Central memory CD8-positive, alpha-beta T cell (primary cell): ENCODE results near the gene KISS1R.
A peak's percentile ranks its signal among the peaks of the same experiment; 100 is the strongest.

Experiments
- ATAC-seq: fragments of 150-1000 bp; cut with Tn5 transposase; replicated peaks from 2 replicates; pipeline ENCODE4 v1.10.0; 2022; ENCODE audit warnings: mild to moderate bottlenecking, moderate FRiP score, moderate number of reproducible peaks; ENCODE audit not compliant: poor library complexity, severe bottlenecking; ENCODE audit errors: extremely low read depth
- DNase-seq, 2 donors: peaks; one replicate each; pipeline ENCODE4 v3.0.0; 2021; ENCODE audit warnings: low spot score in 2 of 2
- H3K27ac Mint-ChIP-seq: one replicate; pipeline ENCODE4 v1.8.0; 2022; ENCODE audit warnings: low read depth, mild to moderate bottlenecking, moderate library complexity, mixed read lengths
- H3K27me3 Mint-ChIP-seq: one replicate; pipeline ENCODE4 v1.8.0; 2022; ENCODE audit warnings: mixed read lengths
- H3K36me3 Mint-ChIP-seq: one replicate; pipeline ENCODE4 v1.8.0; 2022; ENCODE audit warnings: mild to moderate bottlenecking, moderate library complexity, mixed read lengths; ENCODE audit not compliant: insufficient read depth
- H3K4me1 Mint-ChIP-seq: one replicate; pipeline ENCODE4 v1.8.0; 2022; ENCODE audit warnings: mixed read lengths
- H3K4me3 Mint-ChIP-seq: one replicate; pipeline ENCODE4 v1.8.0; 2022; ENCODE audit warnings: mild to moderate bottlenecking, moderate library complexity, mixed read lengths
- H3K9me3 Mint-ChIP-seq: one replicate; pipeline ENCODE4 v1.8.0; 2022; ENCODE audit warnings: mixed read lengths

The KISS1R gene

GRCh38 chr19:917323-918151 lies at the start of gene KISS1R:
Gene KISS1R, plus strand, starts transcription at chr19:917333. Its CDS starts 170 bp downstream, at chr19:917503.
- Mint-ChIP-seq H3K36me3 (peaks cover 20% of the 10 kb centered on the region), H3K4me1 (peaks cover 10% of the 10 kb centered on the region), H3K27ac (no peak within 1 kb of the TSS), H3K9me3 (no peaks in the 10 kb centered on the region), H3K27me3 (no peaks in the 10 kb centered on the region), H3K4me3 (peak within 1 kb of the TSS; percentile 64)
- DNase-seq (no peak), ATAC-seq (no peak)

- Mint-ChIP-seq H3K27ac (no peak overlapping the region), H3K4me1 (peaks cover 11% of the 10 kb centered on the region), H3K27me3 (no peaks in the 10 kb centered on the region), H3K36me3 (peaks cover 27% of the 10 kb centered on the region), H3K4me3 (no peak overlapping the region), H3K9me3 (no peaks in the 10 kb centered on the region)
- no peak for DNase-seq
- no peak for ATAC-seq
These were observed 49.2 kb upstream of the KISS1R start for GRCh38 chr19:867855-868457.

- DNase-seq: no peak
- no peak for ATAC-seq
- peaks cover 7% of the 10 kb centered on the region for H3K4me1 Mint-ChIP-seq
- H3K9me3 Mint-ChIP-seq: no peaks in the 10 kb centered on the region
- H3K36me3 Mint-ChIP-seq: peaks cover 27% of the 10 kb centered on the region
- no peak overlapping the region for H3K27ac Mint-ChIP-seq
- H3K4me3 Mint-ChIP-seq: no peak overlapping the region
- no peaks in the 10 kb centered on the region for H3K27me3 Mint-ChIP-seq
These were observed 48.5 kb upstream of the KISS1R start for GRCh38 chr19:868458-869244.

DNA sequence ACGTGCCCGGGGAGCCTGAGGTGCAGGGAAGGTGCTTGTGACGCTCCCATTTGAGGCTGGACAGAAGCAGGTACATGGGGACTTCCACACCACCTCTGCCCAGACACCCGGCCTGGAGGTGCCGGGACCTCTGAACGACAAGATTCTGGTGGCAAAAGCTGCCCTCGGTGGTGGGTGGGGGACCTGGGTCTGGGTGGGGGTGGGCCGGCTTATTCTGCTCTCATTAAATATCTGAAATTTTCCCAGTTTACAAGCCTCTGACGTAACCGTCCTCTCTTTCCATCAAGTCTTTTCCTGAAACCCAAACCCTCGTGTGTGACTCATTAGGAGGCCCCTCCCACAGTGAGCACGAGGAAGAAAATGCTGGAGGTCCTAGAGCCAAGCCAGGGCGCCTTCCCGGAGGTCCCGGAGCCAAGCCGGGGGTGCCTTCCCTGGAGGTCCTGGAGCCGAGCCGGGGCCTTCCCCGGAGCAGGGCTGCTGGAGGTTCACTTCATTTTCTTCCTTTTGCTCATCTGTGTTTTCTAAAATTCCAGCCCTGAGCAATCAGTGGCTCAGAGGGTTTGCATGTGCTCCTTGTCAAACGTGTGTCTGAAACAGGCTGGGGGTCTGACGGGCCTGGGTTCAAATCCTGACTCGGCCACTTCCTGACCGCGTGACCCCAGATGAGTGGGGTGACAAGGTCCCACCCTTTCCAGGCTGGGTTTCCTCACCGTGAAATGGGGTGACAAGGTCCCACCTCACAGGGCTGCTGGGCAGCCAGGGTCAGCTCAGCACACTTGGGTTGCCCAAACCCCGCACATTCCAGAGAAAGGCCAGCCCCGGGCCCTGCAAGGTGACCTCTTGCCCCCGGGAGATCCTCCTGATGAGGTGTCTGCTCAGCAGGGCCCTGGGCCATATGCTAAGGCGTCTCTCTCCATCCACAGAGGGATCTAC lies 47.6 kb upstream of the KISS1R start:
- ATAC-seq (no peak), DNase-seq (no peak)
- no peaks in the 10 kb centered on the region for H3K27me3 Mint-ChIP-seq
- no peaks in the 10 kb centered on the region for H3K9me3 Mint-ChIP-seq
- H3K4me1 Mint-ChIP-seq: peaks cover 7% of the 10 kb centered on the region
- no peak overlapping the region for H3K4me3 Mint-ChIP-seq
- H3K36me3 Mint-ChIP-seq: peaks cover 24% of the 10 kb centered on the region
- H3K27ac Mint-ChIP-seq: no peak overlapping the region

- peak overlapping the region; percentile 25 for H3K4me3 Mint-ChIP-seq
These were observed 46.8 kb upstream of the KISS1R start for GRCh38 chr19:870314-870713.

DNA sequence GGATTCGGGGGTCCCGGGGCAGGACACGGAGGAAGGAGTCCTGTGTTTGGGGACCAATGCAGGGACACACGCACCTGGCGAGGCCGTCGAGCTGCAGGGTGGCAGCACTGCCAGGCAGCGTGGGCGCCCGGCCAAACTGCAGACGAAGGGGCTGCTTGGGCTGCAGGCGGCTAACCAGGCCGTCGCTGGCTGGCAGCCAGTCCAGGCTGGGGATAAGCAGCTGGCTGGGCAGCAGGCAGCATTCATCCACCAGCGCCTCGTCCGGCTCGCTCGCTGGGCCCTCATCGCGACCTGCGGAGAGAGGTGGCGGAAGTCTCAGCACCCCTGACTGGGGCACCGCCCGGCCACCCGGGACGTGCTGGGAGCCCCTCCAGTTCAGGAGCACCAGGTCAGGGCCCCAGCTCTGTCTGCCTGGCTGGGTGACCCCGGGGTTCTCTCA lies 46.2 kb upstream of the KISS1R start:
- no peaks in the 10 kb centered on the region for H3K9me3 Mint-ChIP-seq
- H3K36me3 Mint-ChIP-seq: peaks cover 24% of the 10 kb centered on the region
- no peak overlapping the region for H3K4me3 Mint-ChIP-seq
- ATAC-seq (no peak), DNase-seq (no peak)
- H3K4me1 Mint-ChIP-seq: peaks cover 7% of the 10 kb centered on the region
- H3K27ac Mint-ChIP-seq: no peak overlapping the region
- no peaks in the 10 kb centered on the region for H3K27me3 Mint-ChIP-seq

More at GRCh38 chr19:870314-870713, 46.8 kb upstream of the KISS1R start:
- DNase-seq (no peak), ATAC-seq (no peak)
- Mint-ChIP-seq H3K9me3 (no peaks in the 10 kb centered on the region), H3K4me1 (peaks cover 7% of the 10 kb centered on the region), H3K36me3 (peaks cover 24% of the 10 kb centered on the region), H3K27me3 (no peaks in the 10 kb centered on the region), H3K27ac (no peak overlapping the region)

DNA sequence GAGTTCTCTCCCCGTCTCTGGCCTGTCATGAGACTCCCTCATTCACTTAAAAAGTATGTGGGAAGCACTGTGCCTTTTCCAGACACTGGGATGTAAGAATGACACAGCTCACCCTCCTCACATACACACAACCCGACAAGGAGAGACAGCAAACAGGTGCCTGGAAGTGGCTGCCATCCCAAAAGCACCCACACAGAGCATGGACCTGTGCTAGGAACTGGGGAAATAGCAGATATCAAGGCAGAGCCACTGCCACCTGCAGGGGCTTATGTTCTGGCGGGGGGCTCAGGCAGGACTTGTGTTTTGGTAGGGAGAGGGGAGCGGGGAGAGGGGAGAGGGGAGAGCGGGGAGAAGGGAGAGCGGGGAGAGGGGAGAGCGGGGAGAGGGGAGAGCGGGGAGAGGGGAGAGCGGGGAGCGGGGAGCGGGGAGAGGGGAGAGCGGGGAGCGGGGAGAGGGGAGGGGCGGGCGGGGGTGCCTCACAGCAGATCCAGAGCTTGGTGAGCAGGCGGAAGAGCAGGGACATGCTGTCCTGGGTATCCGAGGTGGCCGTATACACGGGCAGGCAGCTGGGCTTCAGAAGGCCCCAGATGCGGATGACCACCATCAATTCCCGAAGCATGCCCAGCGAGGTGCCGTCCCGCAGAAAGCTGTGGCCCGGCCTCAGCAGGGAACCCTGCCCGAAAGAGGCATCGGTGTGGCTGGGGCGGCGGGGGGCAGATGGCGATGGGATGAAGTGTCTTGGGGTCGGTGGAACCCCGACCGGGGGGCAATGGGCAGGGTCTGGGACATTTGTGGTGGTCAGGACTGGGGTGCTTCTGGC lies 45.5 kb upstream of the KISS1R start:
- ATAC-seq (no peak), DNase-seq (no peak)
- Mint-ChIP-seq H3K4me3 (peak overlapping the region; percentile 65), H3K4me1 (peaks cover 7% of the 10 kb centered on the region), H3K36me3 (peaks cover 24% of the 10 kb centered on the region), H3K27me3 (no peaks in the 10 kb centered on the region), H3K9me3 (no peaks in the 10 kb centered on the region), H3K27ac (peak overlapping the region; percentile 82)

GRCh38 chr19:872266-872951 lies 44.7 kb upstream of the KISS1R start:
- Mint-ChIP-seq H3K36me3 (peaks cover 23% of the 10 kb centered on the region), H3K9me3 (no peaks in the 10 kb centered on the region), H3K4me3 (peak overlapping the region; percentile 65)

GRCh38 chr19:873084-873483 lies 44.0 kb upstream of the KISS1R start:
- H3K27me3 Mint-ChIP-seq: no peaks in the 10 kb centered on the region
- H3K4me3 Mint-ChIP-seq: peak overlapping the region; percentile 65
- peaks cover 23% of the 10 kb centered on the region for H3K36me3 Mint-ChIP-seq
- no peaks in the 10 kb centered on the region for H3K9me3 Mint-ChIP-seq
- ATAC-seq (peak; percentile 77), DNase-seq (peak; percentile 25 to 39)
- peaks cover 7% of the 10 kb centered on the region for H3K4me1 Mint-ChIP-seq
- H3K27ac Mint-ChIP-seq: peak overlapping the region; percentile 82

More at GRCh38 chr19:872266-872951, 44.7 kb upstream of the KISS1R start:
- Mint-ChIP-seq H3K4me1 (peaks cover 7% of the 10 kb centered on the region), H3K27me3 (no peaks in the 10 kb centered on the region), H3K27ac (peak overlapping the region; percentile 82)
- ATAC-seq: peak; percentile 83
- peak; percentile 69 to 77 for DNase-seq

DNA sequence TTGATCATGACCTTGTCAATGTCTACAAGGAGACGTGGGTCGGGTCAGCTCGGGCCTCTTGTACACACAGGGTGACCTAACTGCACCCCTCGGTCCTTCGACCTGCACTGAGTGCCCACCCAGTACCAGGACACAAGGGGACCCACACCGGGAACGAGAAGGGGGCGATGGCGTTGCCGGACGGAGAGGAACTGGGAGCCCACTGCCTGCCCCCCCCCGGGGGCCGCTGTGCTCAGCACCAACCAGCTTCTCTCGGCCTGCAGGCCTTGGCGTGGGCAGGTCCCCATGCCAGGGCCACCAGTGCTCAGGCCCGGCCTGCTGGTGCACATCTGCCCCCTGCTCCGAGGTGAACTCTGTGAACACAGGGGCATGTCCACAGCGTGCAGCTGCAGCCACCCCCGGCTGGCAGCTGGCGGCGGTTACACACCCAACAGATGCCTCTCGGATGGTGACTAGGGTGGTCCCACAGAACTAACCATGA lies 43.5 kb upstream of the KISS1R start:
- Mint-ChIP-seq H3K27ac (no peak overlapping the region), H3K4me3 (no peak overlapping the region), H3K27me3 (no peaks in the 10 kb centered on the region), H3K36me3 (peaks cover 23% of the 10 kb centered on the region), H3K9me3 (no peaks in the 10 kb centered on the region), H3K4me1 (peaks cover 7% of the 10 kb centered on the region)
- ATAC-seq (no peak), DNase-seq (no peak)
